ENCODE data around the gene PLA2G3.

GRCh38 chr22:31104869-31105268 is 35.4 kb downstream of the PLA2G3 start:
- TF ChIP-seq, protein P1, sequence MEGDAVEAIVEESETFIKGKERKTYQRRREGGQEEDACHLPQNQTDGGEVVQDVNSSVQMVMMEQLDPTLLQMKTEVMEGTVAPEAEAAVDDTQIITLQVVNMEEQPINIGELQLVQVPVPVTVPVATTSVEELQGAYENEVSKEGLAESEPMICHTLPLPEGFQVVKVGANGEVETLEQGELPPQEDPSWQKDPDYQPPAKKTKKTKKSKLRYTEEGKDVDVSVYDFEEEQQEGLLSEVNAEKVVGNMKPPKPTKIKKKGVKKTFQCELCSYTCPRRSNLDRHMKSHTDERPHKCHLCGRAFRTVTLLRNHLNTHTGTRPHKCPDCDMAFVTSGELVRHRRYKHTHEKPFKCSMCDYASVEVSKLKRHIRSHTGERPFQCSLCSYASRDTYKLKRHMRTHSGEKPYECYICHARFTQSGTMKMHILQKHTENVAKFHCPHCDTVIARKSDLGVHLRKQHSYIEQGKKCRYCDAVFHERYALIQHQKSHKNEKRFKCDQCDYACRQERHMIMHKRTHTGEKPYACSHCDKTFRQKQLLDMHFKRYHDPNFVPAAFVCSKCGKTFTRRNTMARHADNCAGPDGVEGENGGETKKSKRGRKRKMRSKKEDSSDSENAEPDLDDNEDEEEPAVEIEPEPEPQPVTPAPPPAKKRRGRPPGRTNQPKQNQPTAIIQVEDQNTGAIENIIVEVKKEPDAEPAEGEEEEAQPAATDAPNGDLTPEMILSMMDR (IDR thresholded peaks at IDR 0.05): peak; percentile 62
- no peak for TF ChIP-seq MYBL2 (CRISPR knock-in tag; IDR thresholded peaks at IDR 0.05)
- TF ChIP-seq NR2C2 (CRISPR knock-in tag; IDR thresholded peaks at IDR 0.05): no peak
- TF ChIP-seq, protein P2, sequence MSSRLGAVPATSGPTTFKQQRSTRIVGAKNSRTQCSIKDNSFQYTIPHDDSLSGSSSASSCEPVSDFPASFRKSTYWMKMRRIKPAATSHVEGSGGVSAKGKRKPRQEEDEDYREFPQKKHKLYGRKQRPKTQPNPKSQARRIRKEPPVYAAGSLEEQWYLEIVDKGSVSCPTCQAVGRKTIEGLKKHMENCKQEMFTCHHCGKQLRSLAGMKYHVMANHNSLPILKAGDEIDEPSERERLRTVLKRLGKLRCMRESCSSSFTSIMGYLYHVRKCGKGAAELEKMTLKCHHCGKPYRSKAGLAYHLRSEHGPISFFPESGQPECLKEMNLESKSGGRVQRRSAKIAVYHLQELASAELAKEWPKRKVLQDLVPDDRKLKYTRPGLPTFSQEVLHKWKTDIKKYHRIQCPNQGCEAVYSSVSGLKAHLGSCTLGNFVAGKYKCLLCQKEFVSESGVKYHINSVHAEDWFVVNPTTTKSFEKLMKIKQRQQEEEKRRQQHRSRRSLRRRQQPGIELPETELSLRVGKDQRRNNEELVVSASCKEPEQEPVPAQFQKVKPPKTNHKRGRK (CRISPR knock-in tag; IDR thresholded peaks at IDR 0.05; ENCODE audit: borderline replicate concordance): no peak
- TF ChIP-seq ZNF416 (CRISPR knock-in tag; IDR thresholded peaks at IDR 0.05): no peak
- 0 out of 2 replicates have a peak, but pooled peaks have one; percentile 37 for TF ChIP-seq CBFB (CRISPR knock-in tag; IDR thresholded peaks at IDR 0.05; ENCODE audit: low read depth)
- TF ChIP-seq NR3C1 (CRISPR knock-in tag; conservative IDR thresholded peaks at IDR 0.05; ENCODE audit: low read depth): no peak
- no peak for TF ChIP-seq ELF4 (CRISPR knock-in tag; IDR thresholded peaks at IDR 0.05; ENCODE audit: low read depth)

Data from WTC11 (cell line).